CD4-positive, alpha-beta T cell treated with Interleukin-6 for 4 hours (primary cell): ENCODE data around the gene BRAF.
"Not testable (repeated sequence)": the region's sequence is repeated elsewhere in the genome, so short reads cannot be mapped to it uniquely, and the experiment has no call there.

Source experiments
- DNase-seq: peaks from one replicate; pipeline ENCODE4 v3.0.0-alpha.2; 2020; ENCODE audit warnings: mixed read lengths

Gene BRAF

DNA sequence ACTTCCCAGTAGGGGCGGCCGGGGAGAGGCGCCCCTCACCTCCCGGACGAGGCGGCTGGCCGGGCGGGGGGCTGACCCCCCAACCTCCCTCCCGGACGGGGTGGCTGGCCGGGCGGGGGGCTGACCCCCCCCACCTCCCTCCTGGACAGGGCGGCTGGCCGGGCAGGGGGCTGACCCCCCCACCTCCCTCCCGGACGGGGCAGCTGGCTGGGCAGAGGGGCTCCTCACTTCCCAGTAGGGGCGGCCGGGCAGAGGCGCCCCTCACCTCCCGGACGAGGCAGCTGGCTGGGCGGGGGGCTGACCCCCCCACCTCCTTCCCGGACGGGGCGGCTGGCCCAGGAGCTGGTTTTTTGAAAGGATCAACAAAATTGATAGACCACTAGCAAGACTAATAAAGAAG, 161.6 kb downstream of the BRAF start:
- DNase-seq = not testable (repeated sequence)

DNA sequence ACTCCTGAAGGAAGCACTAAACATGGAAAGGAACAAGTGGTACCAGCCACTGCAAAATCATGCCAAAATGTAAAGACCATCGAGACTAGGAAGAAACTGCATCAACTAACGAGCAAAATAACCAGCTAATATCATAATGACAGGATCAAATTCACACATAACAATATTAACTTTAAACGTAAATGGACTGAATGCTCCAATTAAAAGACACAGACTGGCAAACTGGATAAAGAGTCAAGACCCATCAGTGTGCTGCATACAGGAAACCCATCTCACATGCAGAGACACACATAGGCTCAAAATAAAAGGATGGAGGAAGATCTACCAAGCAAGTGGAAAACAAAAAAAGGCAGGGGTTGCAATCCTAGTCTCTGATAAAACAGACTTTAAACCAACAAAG, 163.4 kb downstream of the BRAF start:
- not testable (repeated sequence) for DNase-seq

DNA sequence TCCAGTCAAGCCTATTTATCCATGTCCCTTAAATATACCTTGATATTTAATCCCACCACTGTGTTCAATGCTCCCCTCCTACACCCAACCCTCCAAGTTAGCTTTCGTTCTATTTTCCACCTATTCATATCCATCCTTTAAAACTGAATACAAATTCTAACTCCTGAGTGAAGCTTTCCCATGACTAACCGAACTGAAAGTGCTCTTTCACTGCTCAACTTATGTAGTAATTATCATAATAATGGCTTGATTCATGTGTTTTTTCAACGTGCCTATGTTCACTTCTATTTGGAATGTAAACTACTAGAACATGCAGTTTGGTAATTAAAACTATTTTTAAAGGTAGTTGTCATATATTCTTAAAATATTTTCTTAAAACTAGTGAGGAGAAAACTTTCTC, 170.2 kb downstream of the BRAF start:
- DNase-seq = no peak

GRCh38 chr7:140752533-140752932, 172.2 kb downstream of the BRAF start:
- no peak for DNase-seq

GRCh38 chr7:140746751-140747150, 178.0 kb downstream of the BRAF start:
- no peak for DNase-seq

GRCh38 chr7:140745266-140746058, 179.3 kb downstream of the BRAF start:
- no peak for DNase-seq

- no peak for DNase-seq
These were observed 180.7 kb downstream of the BRAF start for GRCh38 chr7:140744005-140744404.

- not testable (repeated sequence) for DNase-seq
These were observed 181.5 kb downstream of the BRAF start for GRCh38 chr7:140743255-140743654.

DNA sequence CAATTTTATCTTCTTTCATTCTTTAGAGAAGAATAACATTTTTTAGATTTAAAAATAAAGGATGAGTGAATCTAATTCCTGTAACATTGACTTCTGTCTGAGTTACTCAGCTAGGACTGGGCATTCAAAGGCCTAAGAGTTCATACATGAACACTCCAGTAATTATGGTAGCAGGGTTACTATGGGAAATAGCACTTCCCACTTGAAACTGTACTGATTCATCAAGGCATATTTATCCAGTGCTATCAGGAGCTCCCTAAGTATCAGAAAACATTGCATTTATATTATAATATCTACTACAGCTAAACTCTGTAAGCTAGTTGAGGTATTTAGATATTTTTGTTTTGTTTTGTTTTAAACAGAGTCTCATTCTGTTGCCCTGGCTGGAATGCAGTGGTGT, 186.4 kb downstream of the BRAF start:
- no peak for DNase-seq

GRCh38 chr7:140734729-140735128, 190.0 kb downstream of the BRAF start:
- DNase-seq = no peak

GRCh38 chr7:140734096-140734495, 190.6 kb downstream of the BRAF start:
- no peak for DNase-seq

GRCh38 chr7:140732416-140732815, 192.3 kb downstream of the BRAF start:
- no peak for DNase-seq

GRCh38 chr7:140726281-140726680, 198.4 kb downstream of the BRAF start:
- DNase-seq = no peak

- DNase-seq = no peak
These were observed 200.0 kb downstream of the BRAF start for GRCh38 chr7:140724706-140725105.

GRCh38 chr7:140723574-140723973, 201.2 kb downstream of the BRAF start:
- no peak for DNase-seq

DNA sequence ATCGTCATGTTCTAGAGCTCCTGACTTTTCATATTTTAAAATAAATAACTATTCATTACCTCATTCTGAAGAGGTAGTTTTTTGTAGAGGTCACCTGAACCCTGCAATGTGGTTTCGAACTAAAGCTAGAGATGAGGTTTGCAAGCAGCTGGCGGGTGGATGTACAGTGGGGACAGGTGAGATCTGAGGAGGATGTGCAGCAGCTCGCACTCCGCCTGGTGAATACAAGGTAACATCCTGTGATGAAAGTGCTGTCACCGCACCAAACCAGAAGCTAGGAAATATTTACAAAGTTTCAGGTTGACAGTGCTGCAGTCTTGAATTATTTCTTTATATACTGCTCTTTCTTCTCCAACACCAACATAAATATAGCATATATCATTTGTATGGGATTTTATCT, 201.7 kb downstream of the BRAF start:
- peak; percentile 69 for DNase-seq

DNA sequence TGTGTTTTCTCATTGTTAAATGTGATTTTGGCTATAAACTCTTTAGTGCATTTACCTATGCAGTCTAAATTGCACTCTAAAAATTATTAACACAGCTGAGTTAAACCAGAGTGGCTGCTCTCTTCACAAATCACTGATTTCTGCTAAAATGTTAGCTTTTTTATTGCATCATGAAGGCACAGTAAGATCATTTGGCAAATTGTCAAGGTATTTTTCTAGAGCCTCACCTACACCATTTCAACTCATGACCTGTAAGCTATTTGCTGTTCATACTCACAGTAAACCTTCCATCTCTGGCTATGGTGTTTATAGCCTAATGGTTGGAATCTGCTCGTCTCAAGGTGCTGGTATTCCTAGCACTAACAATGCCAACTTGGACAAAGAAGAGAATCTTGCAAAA, 202.5 kb downstream of the BRAF start:
- DNase-seq = no peak

DNA sequence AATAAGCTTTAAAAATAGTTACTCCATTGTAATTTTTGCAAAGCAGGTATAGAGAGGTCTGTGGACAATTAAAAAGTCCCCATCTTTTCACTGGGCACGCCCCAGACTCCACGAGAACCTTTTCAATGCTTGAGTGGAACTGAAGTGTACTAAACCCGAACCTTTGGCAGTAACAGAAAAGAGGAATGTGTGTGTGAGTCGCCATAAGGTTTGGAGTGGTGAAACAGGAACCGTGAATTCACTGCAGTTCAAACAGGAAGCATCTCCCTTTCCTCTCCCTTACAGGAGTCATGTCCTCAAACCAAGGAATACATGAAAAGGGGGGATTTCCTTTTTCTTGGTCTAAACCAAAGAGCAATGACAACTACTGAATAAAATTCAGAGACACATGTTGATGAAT, 205.0 kb downstream of the BRAF start:
- no peak for DNase-seq

- DNase-seq = no peak
These were observed 210.2 kb downstream of the BRAF start for GRCh38 chr7:140714331-140715040.

- DNase-seq = not testable (repeated sequence)
These were observed 212.3 kb downstream of the BRAF start for GRCh38 chr7:140712392-140712791.

DNA sequence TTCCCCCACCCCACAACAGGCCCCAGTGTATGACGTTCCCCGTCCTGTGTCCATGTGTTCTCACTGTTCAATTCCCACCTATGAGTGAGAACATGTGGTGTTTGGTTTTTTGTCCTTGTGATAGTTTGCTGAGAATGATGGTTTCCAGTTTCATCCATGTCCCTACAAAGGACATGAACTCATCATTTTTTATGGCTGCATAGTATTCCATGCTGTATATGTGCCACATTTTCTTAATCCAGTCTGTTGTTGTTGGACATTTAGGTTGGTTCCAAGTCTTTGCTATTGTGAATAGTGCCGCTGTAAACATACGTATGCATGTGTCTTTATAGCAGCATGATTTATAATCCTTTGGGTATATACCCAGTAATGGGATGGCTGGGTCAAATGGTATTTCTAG, 216.0 kb downstream of the BRAF start:
- not testable (repeated sequence) for DNase-seq

GRCh38 chr7:140707132-140707531, 217.6 kb downstream of the BRAF start:
- no peak for DNase-seq

GRCh38 chr7:140704205-140704604, 220.5 kb downstream of the BRAF start:
- DNase-seq = no peak

DNA sequence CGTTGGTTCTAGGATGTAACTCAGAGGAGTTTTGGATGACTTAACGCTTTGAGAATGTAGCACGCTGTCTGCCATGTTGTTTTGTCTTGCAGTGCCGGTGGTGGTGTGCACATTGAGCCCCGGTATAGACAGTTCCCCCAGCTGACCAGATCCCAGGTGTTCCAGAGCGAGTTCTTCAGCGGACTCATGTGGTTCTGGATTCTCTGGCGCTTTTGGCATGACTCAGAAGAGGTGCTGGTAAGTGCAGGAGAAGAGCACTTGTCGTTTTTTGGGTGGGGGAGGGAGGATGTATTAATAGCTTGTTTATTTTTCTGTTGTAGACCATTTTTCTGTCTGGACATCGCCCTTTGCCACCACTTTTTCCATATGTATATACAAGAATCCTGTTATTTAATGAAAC, 222.0 kb downstream of the BRAF start:
- no peak for DNase-seq
